Central memory CD8-positive, alpha-beta T cell (primary cell): Measurements from ENCODE around the gene CREM.

Experiments
- ATAC-seq: fragments of 150-1000 bp; cut with Tn5 transposase; replicated peaks from 2 replicates; pipeline ENCODE4 v1.10.0; 2022; ENCODE audit warnings: mild to moderate bottlenecking, moderate FRiP score, moderate number of reproducible peaks; ENCODE audit not compliant: poor library complexity, severe bottlenecking; ENCODE audit errors: extremely low read depth
- DNase-seq, 2 donors: peaks; one replicate each; pipeline ENCODE4 v3.0.0; 2021; ENCODE audit warnings: low spot score in 2 of 2
- H3K27ac Mint-ChIP-seq: one replicate; pipeline ENCODE4 v1.8.0; 2022; ENCODE audit warnings: low read depth, mild to moderate bottlenecking, moderate library complexity, mixed read lengths
- H3K27me3 Mint-ChIP-seq: one replicate; pipeline ENCODE4 v1.8.0; 2022; ENCODE audit warnings: mixed read lengths
- H3K36me3 Mint-ChIP-seq: one replicate; pipeline ENCODE4 v1.8.0; 2022; ENCODE audit warnings: mild to moderate bottlenecking, moderate library complexity, mixed read lengths; ENCODE audit not compliant: insufficient read depth
- H3K4me1 Mint-ChIP-seq: one replicate; pipeline ENCODE4 v1.8.0; 2022; ENCODE audit warnings: mixed read lengths
- H3K4me3 Mint-ChIP-seq: one replicate; pipeline ENCODE4 v1.8.0; 2022; ENCODE audit warnings: mild to moderate bottlenecking, moderate library complexity, mixed read lengths
- H3K9me3 Mint-ChIP-seq: one replicate; pipeline ENCODE4 v1.8.0; 2022; ENCODE audit warnings: mixed read lengths

CREM gene

GRCh38 chr10:35218339-35218955 lies 91.8 kb downstream of the CREM start:
- DNase-seq (peak; percentile 66 to 76), ATAC-seq (peak; percentile 76)
- H3K36me3 Mint-ChIP-seq: no peaks in the 10 kb centered on the region
- H3K27ac Mint-ChIP-seq: peak overlapping the region; percentile 71
- H3K4me1 Mint-ChIP-seq: peaks cover 9% of the 10 kb centered on the region
- peaks cover 9% of the 10 kb centered on the region for H3K27me3 Mint-ChIP-seq
- H3K9me3 Mint-ChIP-seq: no peaks in the 10 kb centered on the region
- no peak overlapping the region for H3K4me3 Mint-ChIP-seq

GRCh38 chr10:35219292-35219691 lies 92.6 kb downstream of the CREM start:
- H3K27ac Mint-ChIP-seq: peak overlapping the region; percentile 51
- ATAC-seq (no peak), DNase-seq (no peak)

GRCh38 chr10:35219891-35220890 lies 93.5 kb downstream of the CREM start:
- Mint-ChIP-seq H3K27me3 (peaks cover 9% of the 10 kb centered on the region), H3K4me3 (no peak overlapping the region), H3K4me1 (peaks cover 9% of the 10 kb centered on the region), H3K9me3 (peaks cover 2% of the 10 kb centered on the region), H3K27ac (no peak overlapping the region), H3K36me3 (no peaks in the 10 kb centered on the region)
- DNase-seq (no peak), ATAC-seq (no peak)

More at GRCh38 chr10:35219292-35219691, 92.6 kb downstream of the CREM start:
- H3K9me3 Mint-ChIP-seq: no peaks in the 10 kb centered on the region
- no peaks in the 10 kb centered on the region for H3K36me3 Mint-ChIP-seq
- peaks cover 9% of the 10 kb centered on the region for H3K27me3 Mint-ChIP-seq
- H3K4me3 Mint-ChIP-seq: no peak overlapping the region
- H3K4me1 Mint-ChIP-seq: peaks cover 9% of the 10 kb centered on the region

- H3K4me1 Mint-ChIP-seq: peaks cover 8% of the 10 kb centered on the region
- H3K36me3 Mint-ChIP-seq: no peaks in the 10 kb centered on the region
- no peak for DNase-seq
- peaks cover 5% of the 10 kb centered on the region for H3K9me3 Mint-ChIP-seq
- H3K4me3 Mint-ChIP-seq: no peak overlapping the region
- peaks cover 9% of the 10 kb centered on the region for H3K27me3 Mint-ChIP-seq
- no peak for ATAC-seq
- no peak overlapping the region for H3K27ac Mint-ChIP-seq
Measured at GRCh38 chr10:35223016-35223415, 96.4 kb downstream of the CREM start.

- H3K27ac Mint-ChIP-seq: no peak overlapping the region
- H3K4me3 Mint-ChIP-seq: no peak overlapping the region
- H3K27me3 Mint-ChIP-seq: no peaks in the 10 kb centered on the region
- no peak for DNase-seq
- no peaks in the 10 kb centered on the region for H3K4me1 Mint-ChIP-seq
- H3K36me3 Mint-ChIP-seq: no peaks in the 10 kb centered on the region
- ATAC-seq: no peak
- peaks cover 5% of the 10 kb centered on the region for H3K9me3 Mint-ChIP-seq
Measured at GRCh38 chr10:35224045-35224740, 97.5 kb downstream of the CREM start.

GRCh38 chr10:35225204-35225603 lies 98.6 kb downstream of the CREM start:
- no peak overlapping the region for H3K27ac Mint-ChIP-seq
- H3K4me3 Mint-ChIP-seq: no peak overlapping the region
- peak; percentile 56 for ATAC-seq
- H3K9me3 Mint-ChIP-seq: peaks cover 5% of the 10 kb centered on the region
- DNase-seq: no peak
- no peaks in the 10 kb centered on the region for H3K4me1 Mint-ChIP-seq
- no peaks in the 10 kb centered on the region for H3K36me3 Mint-ChIP-seq
- no peaks in the 10 kb centered on the region for H3K27me3 Mint-ChIP-seq

- H3K27me3 Mint-ChIP-seq: no peaks in the 10 kb centered on the region
- H3K27ac Mint-ChIP-seq: no peak overlapping the region
- no peak for DNase-seq
- no peak for ATAC-seq
- no peak overlapping the region for H3K4me3 Mint-ChIP-seq
- H3K36me3 Mint-ChIP-seq: no peaks in the 10 kb centered on the region
- H3K4me1 Mint-ChIP-seq: no peaks in the 10 kb centered on the region
- peaks cover 5% of the 10 kb centered on the region for H3K9me3 Mint-ChIP-seq
Measured at GRCh38 chr10:35226507-35226906, 99.9 kb downstream of the CREM start.

- Mint-ChIP-seq H3K4me3 (no peak overlapping the region), H3K27ac (no peak overlapping the region), H3K9me3 (peaks cover 5% of the 10 kb centered on the region), H3K36me3 (no peaks in the 10 kb centered on the region), H3K4me1 (no peaks in the 10 kb centered on the region), H3K27me3 (no peaks in the 10 kb centered on the region)
- ATAC-seq (no peak), DNase-seq (no peak)
Measured at GRCh38 chr10:35228058-35228457, 101.4 kb downstream of the CREM start.

- Mint-ChIP-seq H3K4me1 (no peaks in the 10 kb centered on the region), H3K36me3 (no peaks in the 10 kb centered on the region), H3K27me3 (no peaks in the 10 kb centered on the region), H3K9me3 (no peaks in the 10 kb centered on the region), H3K27ac (no peak overlapping the region), H3K4me3 (no peak overlapping the region)
- DNase-seq (no peak), ATAC-seq (no peak)
Measured at GRCh38 chr10:35231646-35232045, 105.0 kb downstream of the CREM start.

- no peaks in the 10 kb centered on the region for H3K36me3 Mint-ChIP-seq
Measured at GRCh38 chr10:35232527-35232926, 105.9 kb downstream of the CREM start.

GRCh38 chr10:35234073-35234472 lies 107.4 kb downstream of the CREM start:
- no peaks in the 10 kb centered on the region for H3K9me3 Mint-ChIP-seq
- DNase-seq (no peak), ATAC-seq (no peak)
- H3K4me3 Mint-ChIP-seq: no peak overlapping the region
- H3K27ac Mint-ChIP-seq: no peak overlapping the region
- H3K36me3 Mint-ChIP-seq: no peaks in the 10 kb centered on the region
- no peaks in the 10 kb centered on the region for H3K27me3 Mint-ChIP-seq
- H3K4me1 Mint-ChIP-seq: no peaks in the 10 kb centered on the region

More at GRCh38 chr10:35232527-35232926, 105.9 kb downstream of the CREM start:
- Mint-ChIP-seq H3K4me3 (no peak overlapping the region), H3K27me3 (no peaks in the 10 kb centered on the region), H3K27ac (no peak overlapping the region), H3K9me3 (no peaks in the 10 kb centered on the region), H3K4me1 (no peaks in the 10 kb centered on the region)
- no peak for ATAC-seq
- no peak for DNase-seq

- H3K36me3 Mint-ChIP-seq: peaks cover 2% of the 10 kb centered on the region
- peaks cover 2% of the 10 kb centered on the region for H3K27me3 Mint-ChIP-seq
- no peaks in the 10 kb centered on the region for H3K9me3 Mint-ChIP-seq
- H3K27ac Mint-ChIP-seq: no peak overlapping the region
- DNase-seq (no peak), ATAC-seq (no peak)
- no peaks in the 10 kb centered on the region for H3K4me1 Mint-ChIP-seq
- no peak overlapping the region for H3K4me3 Mint-ChIP-seq
Measured at GRCh38 chr10:35236739-35237138, 110.1 kb downstream of the CREM start.
